Measurements from ENCODE around the gene NSUN7. TPM values are rescaled to one million over a fixed set of nuclear protein-coding genes. Genes with fewer than 3 reads are reported as not detected.

The NSUN7 gene
- total RNA-seq, 1 experiment from 2014 or later = 7.3 TPM

GRCh38 chr4:40845154-40845835, 95.5 kb downstream of the NSUN7 start:
- no peak for DNase-seq (ENCODE audit: low spot score)

DNA sequence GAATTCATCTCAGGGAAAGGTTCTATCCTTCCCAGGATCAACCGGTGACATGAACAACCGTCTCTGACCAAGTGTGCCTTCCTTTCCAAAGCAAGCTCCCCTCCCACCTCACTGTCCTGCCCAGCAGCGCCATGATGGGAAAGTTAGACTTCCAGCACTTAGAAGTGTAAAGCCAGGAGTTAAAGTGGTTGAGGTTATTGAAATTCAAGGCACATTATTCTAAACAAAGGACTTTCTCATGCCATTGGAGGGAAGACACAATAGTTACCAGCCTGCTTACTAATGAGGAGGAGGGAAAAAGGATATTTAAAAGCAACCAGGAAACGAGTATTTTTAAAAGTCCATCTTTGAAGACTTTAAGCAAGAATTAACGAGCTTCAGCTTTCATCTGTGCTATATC, 96.8 kb downstream of the NSUN7 start:
- no peak for DNase-seq (ENCODE audit: low spot score)

GRCh38 chr4:40848251-40848650, 98.5 kb downstream of the NSUN7 start:
- DNase-seq (ENCODE audit: low spot score) = no peak

- no peak for DNase-seq (ENCODE audit: low spot score)
Measured at GRCh38 chr4:40848940-40849339, 99.2 kb downstream of the NSUN7 start.

GRCh38 chr4:40850496-40850895, 100.7 kb downstream of the NSUN7 start:
- no peak for DNase-seq (ENCODE audit: low spot score)

- DNase-seq (ENCODE audit: low spot score) = no peak
Measured at GRCh38 chr4:40856277-40856839, 106.6 kb downstream of the NSUN7 start.

DNA sequence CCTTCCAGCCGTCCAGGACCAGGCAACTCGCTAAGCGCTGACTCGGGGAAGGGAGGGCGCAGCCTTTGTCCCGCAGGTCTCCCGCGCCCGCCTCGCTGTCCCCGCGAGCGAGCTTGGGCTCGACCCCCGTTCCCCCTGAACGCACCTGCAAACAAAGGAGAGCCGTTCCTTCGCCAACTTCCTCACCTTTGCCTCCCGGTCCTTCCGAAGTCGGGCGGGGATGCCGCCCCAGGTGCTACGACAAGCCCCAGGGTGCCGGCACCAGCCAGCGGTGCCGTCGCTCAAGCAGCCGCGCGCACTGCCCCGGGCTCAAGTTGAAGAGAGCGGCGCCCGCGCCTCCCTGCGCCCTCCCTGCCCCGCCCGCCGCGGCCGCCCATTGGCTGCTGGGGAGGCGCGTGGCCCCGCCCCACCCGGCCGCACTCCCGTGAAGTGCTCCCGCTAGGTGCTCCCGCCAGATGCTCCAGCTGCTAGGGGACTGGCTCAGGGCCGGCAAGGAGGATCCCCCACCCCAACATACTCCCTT, 107.1 kb downstream of the NSUN7 start:
- no peak for DNase-seq (ENCODE audit: low spot score)

- no peak for DNase-seq (ENCODE audit: low spot score)
Measured at GRCh38 chr4:40857956-40858355, 108.2 kb downstream of the NSUN7 start.

- DNase-seq (ENCODE audit: low spot score) = no peak
Measured at GRCh38 chr4:40858962-40859361, 109.2 kb downstream of the NSUN7 start.

Small RNA genes lying within 50 kb of the gene (small RNA-seq; reads per million reads assigned to genes)
- not detected for gene RF00019

Other genes with a start within 250 kb of the NSUN7 start
- 263 and 276 TPM in 2 replicates for gene RBM47, start 120.1 kb upstream of the NSUN7 start, total RNA-seq (2014; rRNA removed; shearing (Covaris generic))

All from HT-29 (cell line).